ENCODE data around the gene LRCH3. TPM values are rescaled to one million over a fixed set of nuclear protein-coding genes. Genes with fewer than 3 reads are reported as not detected.
"Not testable (repeated sequence)": the region's sequence is repeated elsewhere in the genome, so short reads cannot be mapped to it uniquely, and the experiment has no call there.

LRCH3 gene
- total RNA-seq, 1 experiment from 2014 or later, result 75.8 TPM

- H3K4me1 ChIP-seq (ENCODE audit: control insufficient read depth, insufficient read depth, low read length); CTCF ChIA-PET; H3K27me3 ChIP-seq (ENCODE audit: control insufficient read depth, insufficient read depth, low read length); intact Hi-C loops (cut with micrococcal nuclease; ENCODE audit: unreplicated experiment); H3K27ac ChIP-seq (ENCODE audit: low read length); DNase-seq (ENCODE audit: low read depth, low spot score); BruUV-seq (replicated peaks); H3K36me3 ChIP-seq (ENCODE audit: control insufficient read depth, insufficient read depth, low read length); in situ Hi-C loops (cut with HindIII; ENCODE audit: low pct_unique_long_range_greater_than_20kb, low sequenced_read_pairs); H3K4me3 ChIP-seq (ENCODE audit: low read depth in 2 of 2, low read length in 2 of 2); POLR2A ChIA-PET; ATAC-seq; H3K9me3 ChIP-seq (ENCODE audit: control insufficient read depth, insufficient read depth, low read depth, low read length): not testable (repeated sequence)
Observed at GRCh38 chr3:197908550-197908949, 117.5 kb downstream of the LRCH3 start.

DNA sequence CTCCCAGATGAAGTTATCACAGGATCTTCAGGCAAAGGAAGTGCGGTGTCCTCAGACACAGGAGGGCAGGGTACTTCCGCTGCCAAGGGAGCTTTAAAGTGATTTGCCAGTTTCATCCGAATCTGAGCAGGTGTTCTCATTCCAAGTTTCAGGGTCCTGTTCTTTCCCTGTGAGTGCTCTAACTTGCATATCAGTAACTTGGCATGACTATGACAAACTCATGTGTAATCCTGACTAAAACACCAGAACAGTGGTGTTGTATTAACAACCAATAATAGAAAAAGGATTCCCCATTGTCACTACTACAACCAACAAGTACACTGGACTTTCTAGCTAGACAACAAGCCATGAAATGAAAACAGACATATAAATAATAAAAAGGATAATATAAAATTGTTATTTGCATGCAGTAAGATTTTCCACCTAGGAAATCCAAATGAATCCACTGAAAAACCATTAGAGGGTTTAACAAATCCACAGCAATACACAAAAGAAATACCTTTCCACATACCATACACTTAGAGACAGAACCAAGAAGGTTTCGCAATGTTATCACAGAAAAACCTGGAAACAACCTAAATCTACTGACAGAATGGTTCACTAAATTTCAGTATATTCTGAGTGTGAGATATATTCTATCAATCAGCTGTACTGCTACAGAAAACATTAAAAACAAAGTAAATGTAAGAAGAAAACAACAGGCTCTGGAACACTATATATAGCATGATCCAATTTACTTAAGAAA, 118.1 kb downstream of the LRCH3 start:
- POLR2A ChIA-PET, result no interaction called here
- no TSS peak for BruUV-seq (replicated peaks)
- no peak overlapping the region for H3K27ac ChIP-seq (ENCODE audit: low read length)
- ATAC-seq (no peak), DNase-seq (ENCODE audit: low read depth, low spot score) (no peak)
- in situ Hi-C loops (cut with HindIII; ENCODE audit: low pct_unique_long_range_greater_than_20kb, low sequenced_read_pairs), result no loop called here
- intact Hi-C loops (cut with micrococcal nuclease; ENCODE audit: unreplicated experiment), result no loop called here
- TF ChIP-seq POLR2AphosphoS5 (IDR thresholded peaks at IDR 0.05; ENCODE audit: low read depth, low read length), result no peak
- no peak for TF ChIP-seq SIN3A (IDR thresholded peaks at IDR 0.05; ENCODE audit: borderline replicate concordance, insufficient read depth, low read depth, low read length)
- no peak for TF ChIP-seq TCF7L2 (IDR thresholded peaks at IDR 0.05; ENCODE audit: low read depth, low read length)
- TF ChIP-seq, protein P1, sequence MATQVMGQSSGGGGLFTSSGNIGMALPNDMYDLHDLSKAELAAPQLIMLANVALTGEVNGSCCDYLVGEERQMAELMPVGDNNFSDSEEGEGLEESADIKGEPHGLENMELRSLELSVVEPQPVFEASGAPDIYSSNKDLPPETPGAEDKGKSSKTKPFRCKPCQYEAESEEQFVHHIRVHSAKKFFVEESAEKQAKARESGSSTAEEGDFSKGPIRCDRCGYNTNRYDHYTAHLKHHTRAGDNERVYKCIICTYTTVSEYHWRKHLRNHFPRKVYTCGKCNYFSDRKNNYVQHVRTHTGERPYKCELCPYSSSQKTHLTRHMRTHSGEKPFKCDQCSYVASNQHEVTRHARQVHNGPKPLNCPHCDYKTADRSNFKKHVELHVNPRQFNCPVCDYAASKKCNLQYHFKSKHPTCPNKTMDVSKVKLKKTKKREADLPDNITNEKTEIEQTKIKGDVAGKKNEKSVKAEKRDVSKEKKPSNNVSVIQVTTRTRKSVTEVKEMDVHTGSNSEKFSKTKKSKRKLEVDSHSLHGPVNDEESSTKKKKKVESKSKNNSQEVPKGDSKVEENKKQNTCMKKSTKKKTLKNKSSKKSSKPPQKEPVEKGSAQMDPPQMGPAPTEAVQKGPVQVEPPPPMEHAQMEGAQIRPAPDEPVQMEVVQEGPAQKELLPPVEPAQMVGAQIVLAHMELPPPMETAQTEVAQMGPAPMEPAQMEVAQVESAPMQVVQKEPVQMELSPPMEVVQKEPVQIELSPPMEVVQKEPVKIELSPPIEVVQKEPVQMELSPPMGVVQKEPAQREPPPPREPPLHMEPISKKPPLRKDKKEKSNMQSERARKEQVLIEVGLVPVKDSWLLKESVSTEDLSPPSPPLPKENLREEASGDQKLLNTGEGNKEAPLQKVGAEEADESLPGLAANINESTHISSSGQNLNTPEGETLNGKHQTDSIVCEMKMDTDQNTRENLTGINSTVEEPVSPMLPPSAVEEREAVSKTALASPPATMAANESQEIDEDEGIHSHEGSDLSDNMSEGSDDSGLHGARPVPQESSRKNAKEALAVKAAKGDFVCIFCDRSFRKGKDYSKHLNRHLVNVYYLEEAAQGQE (IDR thresholded peaks at IDR 0.05; ENCODE audit: insufficient read depth in 1 of 2, low read depth in 2 of 2, low read length in 1 of 2), result no peak
- TF ChIP-seq, protein P2, sequence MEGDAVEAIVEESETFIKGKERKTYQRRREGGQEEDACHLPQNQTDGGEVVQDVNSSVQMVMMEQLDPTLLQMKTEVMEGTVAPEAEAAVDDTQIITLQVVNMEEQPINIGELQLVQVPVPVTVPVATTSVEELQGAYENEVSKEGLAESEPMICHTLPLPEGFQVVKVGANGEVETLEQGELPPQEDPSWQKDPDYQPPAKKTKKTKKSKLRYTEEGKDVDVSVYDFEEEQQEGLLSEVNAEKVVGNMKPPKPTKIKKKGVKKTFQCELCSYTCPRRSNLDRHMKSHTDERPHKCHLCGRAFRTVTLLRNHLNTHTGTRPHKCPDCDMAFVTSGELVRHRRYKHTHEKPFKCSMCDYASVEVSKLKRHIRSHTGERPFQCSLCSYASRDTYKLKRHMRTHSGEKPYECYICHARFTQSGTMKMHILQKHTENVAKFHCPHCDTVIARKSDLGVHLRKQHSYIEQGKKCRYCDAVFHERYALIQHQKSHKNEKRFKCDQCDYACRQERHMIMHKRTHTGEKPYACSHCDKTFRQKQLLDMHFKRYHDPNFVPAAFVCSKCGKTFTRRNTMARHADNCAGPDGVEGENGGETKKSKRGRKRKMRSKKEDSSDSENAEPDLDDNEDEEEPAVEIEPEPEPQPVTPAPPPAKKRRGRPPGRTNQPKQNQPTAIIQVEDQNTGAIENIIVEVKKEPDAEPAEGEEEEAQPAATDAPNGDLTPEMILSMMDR (IDR thresholded peaks at IDR 0.05), result no peak
- no peaks in the 10 kb centered on the region for H3K9me3 ChIP-seq (ENCODE audit: control insufficient read depth, insufficient read depth, low read depth, low read length)
- no peak overlapping the region for H3K4me3 ChIP-seq (ENCODE audit: low read depth in 2 of 2, low read length in 2 of 2)
- peaks cover 8% of the 10 kb centered on the region; the same call in 1 of the 2 replicates for H3K4me1 ChIP-seq (ENCODE audit: control insufficient read depth, insufficient read depth, low read length)
- H3K27me3 ChIP-seq (ENCODE audit: control insufficient read depth, insufficient read depth, low read length), result no peaks in the 10 kb centered on the region
- no peaks in the 10 kb centered on the region for H3K36me3 ChIP-seq (ENCODE audit: control insufficient read depth, insufficient read depth, low read length)
- CTCF ChIA-PET, result interaction anchor here (0.5 to 0.6 kb wide), 2 partner anchors 26 to 34 kb away, joined by 6 to 8 read pairs; no protein-coding TSS in a partner anchor
